ENCODE results near the gene ASB8.

The ASB8 gene

DNA sequence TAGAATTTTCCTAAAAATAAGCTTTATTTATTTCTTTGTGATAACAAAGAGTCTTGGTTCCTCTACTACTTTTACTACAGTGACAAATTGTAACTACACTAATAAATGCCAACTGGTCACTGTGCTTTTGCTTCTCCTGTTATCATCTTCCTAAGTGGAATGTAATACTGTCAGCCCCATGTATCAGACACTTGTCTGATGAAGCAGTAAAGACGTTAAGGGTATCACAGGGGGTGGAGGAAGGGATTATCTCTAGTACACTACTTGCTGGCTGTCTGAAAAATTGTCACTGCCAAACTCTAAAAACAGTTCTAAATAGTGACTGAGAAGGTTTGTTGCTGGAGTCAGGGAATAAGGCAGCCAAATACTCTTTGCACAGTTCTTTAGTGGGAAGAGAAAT, 11.3 kb downstream of the ASB8 start:
- Histone ChIP-seq H3K36me3 (ENCODE audit: control insufficient read depth, insufficient read depth, low read length) (peaks cover 68% of the 10 kb centered on the region), H3K27me3 (replicated peaks; ENCODE audit: control insufficient read depth, insufficient read depth, low read length, poor library complexity, severe bottlenecking) (no peaks in the 10 kb centered on the region), H3K4me3 (ENCODE audit: insufficient read depth, low read depth, low read length, poor library complexity, severe bottlenecking) (no peak overlapping the region), H3K27ac (ENCODE audit: insufficient read depth, low read length, poor library complexity, severe bottlenecking) (no peak overlapping the region), H3K4me1 (ENCODE audit: control insufficient read depth, insufficient read depth, low read length, poor library complexity, severe bottlenecking) (no peaks in the 10 kb centered on the region), H3K9me3 (ENCODE audit: control insufficient read depth, low read length) (no peaks in the 10 kb centered on the region)
- no peak for DNase-seq

DNA sequence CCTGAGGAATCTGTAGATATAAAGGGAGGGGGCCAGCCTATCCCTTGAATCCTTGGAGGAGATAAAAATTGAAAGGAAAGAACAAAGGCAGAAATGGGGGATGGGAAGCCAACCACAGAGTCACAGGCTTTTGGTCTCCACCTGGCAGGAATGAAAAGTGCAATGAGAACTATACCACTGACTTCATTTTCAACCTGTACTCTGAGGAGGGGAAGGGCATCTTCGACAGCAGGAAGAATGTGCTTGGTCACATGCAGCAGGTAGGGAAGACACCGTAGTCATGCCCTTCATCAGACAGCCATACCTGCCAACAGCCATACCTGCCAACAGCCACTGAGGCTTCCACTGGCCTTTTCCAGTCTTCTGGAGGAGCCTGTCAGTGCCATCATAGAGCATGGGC, 13.4 kb downstream of the ASB8 start:
- no peaks in the 10 kb centered on the region for H3K4me1 ChIP-seq (ENCODE audit: control insufficient read depth, insufficient read depth, low read length, poor library complexity, severe bottlenecking)
- H3K27me3 ChIP-seq (replicated peaks; ENCODE audit: control insufficient read depth, insufficient read depth, low read length, poor library complexity, severe bottlenecking), result no peaks in the 10 kb centered on the region
- DNase-seq, result no peak
- no peak overlapping the region for H3K27ac ChIP-seq (ENCODE audit: insufficient read depth, low read length, poor library complexity, severe bottlenecking)
- no peak overlapping the region for H3K4me3 ChIP-seq (ENCODE audit: insufficient read depth, low read depth, low read length, poor library complexity, severe bottlenecking)
- H3K36me3 ChIP-seq (ENCODE audit: control insufficient read depth, insufficient read depth, low read length), result peaks cover 61% of the 10 kb centered on the region
- H3K9me3 ChIP-seq (ENCODE audit: control insufficient read depth, low read length), result no peaks in the 10 kb centered on the region

- Histone ChIP-seq H3K27me3 (replicated peaks; ENCODE audit: control insufficient read depth, insufficient read depth, low read length, poor library complexity, severe bottlenecking) (no peaks in the 10 kb centered on the region), H3K4me1 (ENCODE audit: control insufficient read depth, insufficient read depth, low read length, poor library complexity, severe bottlenecking) (no peaks in the 10 kb centered on the region), H3K4me3 (ENCODE audit: insufficient read depth, low read depth, low read length, poor library complexity, severe bottlenecking) (no peak overlapping the region), H3K9me3 (ENCODE audit: control insufficient read depth, low read length) (no peaks in the 10 kb centered on the region), H3K36me3 (ENCODE audit: control insufficient read depth, insufficient read depth, low read length) (peaks cover 58% of the 10 kb centered on the region), H3K27ac (ENCODE audit: insufficient read depth, low read length, poor library complexity, severe bottlenecking) (no peak overlapping the region)
- no peak for DNase-seq
Observed at GRCh38 chr12:48142818-48143674, 14.3 kb downstream of the ASB8 start.

DNA sequence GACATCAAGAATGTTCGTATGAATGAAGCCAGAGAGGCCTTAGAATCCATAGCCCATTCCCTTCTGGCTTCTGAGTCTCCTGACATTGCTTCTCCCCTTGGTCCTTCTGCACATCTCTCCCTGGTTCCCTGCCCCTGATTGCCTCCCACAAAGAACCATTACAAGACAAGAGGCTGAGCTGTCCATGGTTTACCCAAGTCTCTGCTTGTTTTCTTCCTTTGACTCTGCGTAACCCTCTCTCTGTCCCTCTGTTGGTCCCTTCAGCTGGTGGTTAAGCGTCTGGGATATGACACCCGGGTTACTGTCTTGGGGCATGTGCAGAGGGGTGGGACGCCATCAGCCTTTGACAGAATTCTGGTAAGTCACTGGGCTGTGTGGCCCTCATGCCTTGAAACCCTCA, 22.3 kb downstream of the ASB8 start:
- Histone ChIP-seq H3K4me3 (ENCODE audit: insufficient read depth, low read depth, low read length, poor library complexity, severe bottlenecking) (no peak overlapping the region), H3K9me3 (ENCODE audit: control insufficient read depth, low read length) (no peaks in the 10 kb centered on the region), H3K27ac (ENCODE audit: insufficient read depth, low read length, poor library complexity, severe bottlenecking) (no peak overlapping the region), H3K4me1 (ENCODE audit: control insufficient read depth, insufficient read depth, low read length, poor library complexity, severe bottlenecking) (no peaks in the 10 kb centered on the region), H3K36me3 (ENCODE audit: control insufficient read depth, insufficient read depth, low read length) (peaks cover 32% of the 10 kb centered on the region), H3K27me3 (replicated peaks; ENCODE audit: control insufficient read depth, insufficient read depth, low read length, poor library complexity, severe bottlenecking) (no peaks in the 10 kb centered on the region)
- no peak for DNase-seq

- Histone ChIP-seq H3K4me3 (ENCODE audit: insufficient read depth, low read depth, low read length, poor library complexity, severe bottlenecking) (no peak overlapping the region), H3K27me3 (replicated peaks; ENCODE audit: control insufficient read depth, insufficient read depth, low read length, poor library complexity, severe bottlenecking) (no peaks in the 10 kb centered on the region), H3K9me3 (ENCODE audit: control insufficient read depth, low read length) (no peaks in the 10 kb centered on the region), H3K27ac (ENCODE audit: insufficient read depth, low read length, poor library complexity, severe bottlenecking) (no peak overlapping the region), H3K4me1 (ENCODE audit: control insufficient read depth, insufficient read depth, low read length, poor library complexity, severe bottlenecking) (no peaks in the 10 kb centered on the region), H3K36me3 (ENCODE audit: control insufficient read depth, insufficient read depth, low read length) (peaks cover 15% of the 10 kb centered on the region)
- DNase-seq, result no peak
Observed at GRCh38 chr12:48132826-48133225, 24.5 kb downstream of the ASB8 start.

DNA sequence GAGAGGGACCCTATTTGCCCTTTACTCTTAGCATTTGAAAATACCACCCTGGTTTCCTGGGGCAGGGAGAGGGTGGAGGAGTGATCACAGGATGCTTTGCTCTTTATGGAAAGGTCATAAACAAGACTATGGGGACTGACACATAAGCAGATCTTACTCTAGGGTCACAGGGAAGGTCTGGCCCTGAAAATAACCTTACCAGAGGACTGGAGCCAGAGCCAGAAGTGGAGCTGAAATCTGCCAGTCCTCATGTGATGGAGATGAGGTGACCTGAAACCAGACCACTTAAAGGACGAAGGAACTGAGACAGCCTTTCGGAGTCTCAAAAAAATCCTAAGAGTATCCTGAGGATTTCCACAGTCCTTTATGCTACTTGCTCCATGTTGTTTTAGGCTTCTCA, 25.8 kb downstream of the ASB8 start:
- Histone ChIP-seq H3K27ac (ENCODE audit: insufficient read depth, low read length, poor library complexity, severe bottlenecking) (no peak overlapping the region), H3K4me1 (ENCODE audit: control insufficient read depth, insufficient read depth, low read length, poor library complexity, severe bottlenecking) (no peaks in the 10 kb centered on the region), H3K4me3 (ENCODE audit: insufficient read depth, low read depth, low read length, poor library complexity, severe bottlenecking) (no peak overlapping the region), H3K36me3 (ENCODE audit: control insufficient read depth, insufficient read depth, low read length) (peaks cover 14% of the 10 kb centered on the region), H3K27me3 (replicated peaks; ENCODE audit: control insufficient read depth, insufficient read depth, low read length, poor library complexity, severe bottlenecking) (no peaks in the 10 kb centered on the region), H3K9me3 (ENCODE audit: control insufficient read depth, low read length) (no peaks in the 10 kb centered on the region)
- DNase-seq, result no peak

GRCh38 chr12:48129376-48129775, 27.9 kb downstream of the ASB8 start:
- no peak for DNase-seq
- no peak overlapping the region for H3K27ac ChIP-seq (ENCODE audit: insufficient read depth, low read length, poor library complexity, severe bottlenecking)
- peaks cover 5% of the 10 kb centered on the region for H3K36me3 ChIP-seq (ENCODE audit: control insufficient read depth, insufficient read depth, low read length)
- H3K27me3 ChIP-seq (replicated peaks; ENCODE audit: control insufficient read depth, insufficient read depth, low read length, poor library complexity, severe bottlenecking), result no peaks in the 10 kb centered on the region
- H3K9me3 ChIP-seq (ENCODE audit: control insufficient read depth, low read length), result no peaks in the 10 kb centered on the region
- no peaks in the 10 kb centered on the region for H3K4me1 ChIP-seq (ENCODE audit: control insufficient read depth, insufficient read depth, low read length, poor library complexity, severe bottlenecking)
- no peak overlapping the region for H3K4me3 ChIP-seq (ENCODE audit: insufficient read depth, low read depth, low read length, poor library complexity, severe bottlenecking)

DNA sequence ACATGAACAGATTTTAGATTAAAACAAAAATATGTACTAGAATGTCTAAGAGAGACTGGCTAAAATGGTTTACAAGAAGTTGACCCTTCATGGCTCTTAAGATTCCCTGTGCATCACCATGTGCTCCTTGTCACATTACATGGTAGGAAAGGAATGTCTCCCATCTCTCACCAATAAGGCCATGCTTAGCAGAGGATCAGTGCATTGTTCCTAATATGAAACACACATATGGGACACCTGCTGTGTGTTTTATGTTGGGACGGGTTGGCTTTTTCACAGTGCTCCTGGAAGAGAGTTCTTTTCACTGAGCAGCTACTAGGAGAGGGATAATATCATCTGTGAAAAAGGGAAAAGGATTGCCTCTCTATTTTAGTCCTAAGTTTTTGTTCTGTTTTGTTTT, 28.5 kb downstream of the ASB8 start:
- H3K36me3 ChIP-seq (ENCODE audit: control insufficient read depth, insufficient read depth, low read length), result no peaks in the 10 kb centered on the region

GRCh38 chr12:48126953-48127630, 30.2 kb downstream of the ASB8 start:
- Histone ChIP-seq H3K27me3 (replicated peaks; ENCODE audit: control insufficient read depth, insufficient read depth, low read length, poor library complexity, severe bottlenecking) (no peaks in the 10 kb centered on the region), H3K36me3 (ENCODE audit: control insufficient read depth, insufficient read depth, low read length) (no peaks in the 10 kb centered on the region), H3K4me1 (ENCODE audit: control insufficient read depth, insufficient read depth, low read length, poor library complexity, severe bottlenecking) (no peaks in the 10 kb centered on the region), H3K9me3 (ENCODE audit: control insufficient read depth, low read length) (no peaks in the 10 kb centered on the region), H3K4me3 (ENCODE audit: insufficient read depth, low read depth, low read length, poor library complexity, severe bottlenecking) (no peak overlapping the region), H3K27ac (ENCODE audit: insufficient read depth, low read length, poor library complexity, severe bottlenecking) (no peak overlapping the region)
- no peak for DNase-seq

More for the DNA sequence above, 28.5 kb downstream of the ASB8 start:
- Histone ChIP-seq H3K27me3 (replicated peaks; ENCODE audit: control insufficient read depth, insufficient read depth, low read length, poor library complexity, severe bottlenecking) (no peaks in the 10 kb centered on the region), H3K4me1 (ENCODE audit: control insufficient read depth, insufficient read depth, low read length, poor library complexity, severe bottlenecking) (no peaks in the 10 kb centered on the region), H3K4me3 (ENCODE audit: insufficient read depth, low read depth, low read length, poor library complexity, severe bottlenecking) (no peak overlapping the region), H3K27ac (ENCODE audit: insufficient read depth, low read length, poor library complexity, severe bottlenecking) (no peak overlapping the region), H3K9me3 (ENCODE audit: control insufficient read depth, low read length) (no peaks in the 10 kb centered on the region)
- DNase-seq, result no peak

- Histone ChIP-seq H3K4me1 (ENCODE audit: control insufficient read depth, insufficient read depth, low read length, poor library complexity, severe bottlenecking) (no peaks in the 10 kb centered on the region), H3K27me3 (replicated peaks; ENCODE audit: control insufficient read depth, insufficient read depth, low read length, poor library complexity, severe bottlenecking) (no peaks in the 10 kb centered on the region), H3K36me3 (ENCODE audit: control insufficient read depth, insufficient read depth, low read length) (no peaks in the 10 kb centered on the region), H3K9me3 (ENCODE audit: control insufficient read depth, low read length) (no peaks in the 10 kb centered on the region), H3K4me3 (ENCODE audit: insufficient read depth, low read depth, low read length, poor library complexity, severe bottlenecking) (no peak overlapping the region), H3K27ac (ENCODE audit: insufficient read depth, low read length, poor library complexity, severe bottlenecking) (no peak overlapping the region)
- no peak for DNase-seq
Observed at GRCh38 chr12:48125985-48126384, 31.3 kb downstream of the ASB8 start.

Measured in effector memory CD4-positive, alpha-beta T cell (primary cell).